Neural cell (in vitro differentiated cells): Measurements from ENCODE around the gene LMOD1. TPM values are rescaled to one million over a fixed set of nuclear protein-coding genes. Genes with fewer than 3 reads are reported as not detected.

ENCODE experiments used
- H2AFZ ChIP-seq: fragments of 200-600, 300-800 bp; sonication (generic), shearing (Covaris generic); 2 replicates; pipeline ENCODE4 v1.6.0; 2014; ENCODE audit warnings: low read depth, mild to moderate bottlenecking, antibody characterized with exemption, low read length, moderate library complexity
- H3F3A ChIP-seq: fragments of 200-600 bp; shearing (Covaris generic); 2 replicates; pipeline ENCODE4 v1.6.1; 2016; ENCODE audit warnings: mild to moderate bottlenecking, moderate library complexity, mixed read lengths, antibody characterized with exemption, low read length; ENCODE audit not compliant: insufficient read depth, poor library complexity, severe bottlenecking
- H3K27ac ChIP-seq: fragments of 200-600, 300-800 bp; sonication (generic), shearing (Covaris generic); 2 replicates; pipeline ENCODE4 v1.5.1; 2014; ENCODE audit warnings: mild to moderate bottlenecking, low read length, moderate library complexity
- H3K27me3 ChIP-seq: fragments of 300-800, 200-600 bp; sonication (generic), shearing (Covaris generic); 2 replicates; pipeline ENCODE4 v1.6.0; 2014; ENCODE audit warnings: mild to moderate bottlenecking, low read depth, low read length, moderate library complexity; ENCODE audit not compliant: insufficient read depth
- H3K36me3 ChIP-seq: fragments of 300-800, 200-600 bp; sonication (generic), shearing (Covaris generic); 2 replicates; pipeline ENCODE4 v1.5.1; 2014; ENCODE audit warnings: mild to moderate bottlenecking, antibody characterized with exemption, low read length, moderate library complexity; ENCODE audit not compliant: insufficient read depth
- H3K4me2 ChIP-seq: fragments of 300-800, 200-600 bp; sonication (generic), shearing (Covaris generic); 2 replicates; pipeline ENCODE4 v1.6.0; 2014; ENCODE audit warnings: mild to moderate bottlenecking, low read length
- H3K4me3 ChIP-seq: fragments of 300-800, 200-600 bp; sonication (generic), shearing (Covaris generic); 2 replicates; pipeline ENCODE4 v1.5.1; 2014; ENCODE audit warnings: mild to moderate bottlenecking, low read length, moderate library complexity
- H3K79me2 ChIP-seq: fragments of 200-600 bp; shearing (Covaris generic); replicated peaks from 2 replicates; pipeline ENCODE4 v1.6.0; 2014; ENCODE audit warnings: mild to moderate bottlenecking, low read length, moderate library complexity; ENCODE audit not compliant: insufficient read depth
- H3K9ac ChIP-seq: fragments of 300-800, 200-600 bp; sonication (generic), shearing (Covaris generic); 2 replicates; pipeline ENCODE4 v1.6.1; 2016; ENCODE audit warnings: mild to moderate bottlenecking, low read length, mixed read lengths
- H3K9me2 ChIP-seq: fragments of 200-600 bp; shearing (Covaris generic); 2 replicates; pipeline ENCODE4 v1.6.1; 2016; ENCODE audit warnings: mild to moderate bottlenecking, low read length, mixed read lengths; ENCODE audit not compliant: insufficient read depth
- H3K9me3 ChIP-seq: fragments of 200-600, 300-800 bp; sonication (generic), shearing (Covaris generic); 2 replicates; pipeline ENCODE4 v1.6.1; 2016; ENCODE audit warnings: mild to moderate bottlenecking, mixed run types, low read length, moderate library complexity, mixed read lengths
- H4K20me1 ChIP-seq: fragments of 200-600 bp; shearing (Covaris generic); 2 replicates; pipeline ENCODE4 v1.6.1; 2016; ENCODE audit warnings: mild to moderate bottlenecking, mixed run types; ENCODE audit not compliant: insufficient read depth
- EP300 ChIP-seq: fragments of 450-650 bp; conservative IDR thresholded peaks from 2 replicates; pipeline ENCODE4 v1.6.1; 2014; ENCODE audit warnings: antibody characterized with exemption, mild to moderate bottlenecking, moderate library complexity; ENCODE audit not compliant: poor library complexity, severe bottlenecking
- EZH2 ChIP-seq: fragments of 200-600, 300-800 bp; shearing (Covaris generic), sonication (generic); IDR thresholded peaks from 2 replicates; pipeline ENCODE4 v1.6.1; 2014; ENCODE audit warnings: antibody characterized with exemption, low read length, borderline replicate concordance, mild to moderate bottlenecking; ENCODE audit not compliant: insufficient read depth, poor library complexity, severe bottlenecking
- MXI1 ChIP-seq: fragments of 450-650 bp; conservative IDR thresholded peaks from 2 replicates; pipeline ENCODE4 v1.6.1; 2014; ENCODE audit warnings: antibody characterized with exemption, mild to moderate bottlenecking; ENCODE audit not compliant: poor library complexity, severe bottlenecking
- POLR2AphosphoS5 ChIP-seq: IDR thresholded peaks from 2 replicates; pipeline ENCODE4 v1.6.1; 2012
- RAD21 ChIP-seq: fragments of 450-650 bp; conservative IDR thresholded peaks from 2 replicates; pipeline ENCODE4 v1.6.1; 2014; ENCODE audit warnings: antibody characterized with exemption, mild to moderate bottlenecking, moderate library complexity
- SMC3 ChIP-seq: fragments of 450-650 bp; conservative IDR thresholded peaks from 2 replicates; pipeline ENCODE4 v1.6.1; 2014; ENCODE audit warnings: antibody characterized with exemption, mild to moderate bottlenecking, moderate library complexity; ENCODE audit not compliant: poor library complexity
- TAF1 ChIP-seq: IDR thresholded peaks from 2 replicates; pipeline ENCODE4 v1.6.1; 2012; ENCODE audit warnings: low read depth
- polyA plus RNA-seq: library from polyadenylated mRNA; depleted of rRNA; stranded (reverse); fragments of >200 nt; gene quantifications from 2 replicates; pipeline ENCODE4 v1.2.3, GENCODE V29; 2014
- TF ChIP-seq, protein P1 (sequence below): IDR thresholded peaks from 2 replicates; pipeline ENCODE4 v1.6.1; 2012; ENCODE audit warnings: borderline replicate concordance
- TF ChIP-seq, protein P2 (sequence below): fragments of 450-650 bp; IDR thresholded peaks from 2 replicates; pipeline ENCODE4 v1.5.1; 2014; ENCODE audit warnings: antibody characterized with exemption, mild to moderate bottlenecking, moderate library complexity; ENCODE audit not compliant: poor library complexity, severe bottlenecking

LMOD1 gene
- polyA plus RNA-seq, 1 donor from 2014 or later, result not detected

DNA sequence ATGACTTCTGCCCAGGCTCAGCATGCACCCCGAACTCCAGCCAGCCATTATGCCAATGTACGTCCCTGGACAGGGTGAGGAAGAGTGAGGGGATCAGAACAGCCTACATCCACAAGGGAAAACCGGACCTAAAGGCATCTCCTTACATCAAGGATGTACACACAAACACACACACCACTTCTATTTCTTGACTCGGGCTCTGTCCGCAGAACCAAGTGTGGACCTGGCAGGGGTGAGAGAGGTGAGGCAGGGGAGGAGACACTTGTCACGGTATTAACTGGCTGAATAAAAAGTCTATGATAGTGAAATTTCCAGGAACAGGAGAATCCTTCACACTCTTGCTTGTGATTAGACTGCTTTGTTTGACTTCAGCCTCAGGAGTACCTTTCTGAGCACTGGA lies 2.3 kb downstream of the LMOD1 start:
- Histone ChIP-seq H3K27ac (no peak overlapping the region), H3K9me3 (no peaks in the 10 kb centered on the region), H2AFZ (no peak overlapping the region), H3K27me3 (peaks cover 32% of the 10 kb centered on the region), H3K36me3 (no peaks in the 10 kb centered on the region), H4K20me1 (no peaks in the 10 kb centered on the region), H3K9ac (no peak overlapping the region), H3F3A (no peaks in the 10 kb centered on the region), H3K79me2 (no peaks in the 10 kb centered on the region), H3K4me2 (no peak overlapping the region), H3K4me3 (no peak overlapping the region), H3K9me2 (no peaks in the 10 kb centered on the region)
- TF ChIP-seq RAD21 (no peak), TAF1 (no peak), POLR2AphosphoS5 (no peak), SMC3 (no peak), MXI1 (no peak), EP300 (no peak), EZH2 (no peak)
- TF ChIP-seq, protein P1, sequence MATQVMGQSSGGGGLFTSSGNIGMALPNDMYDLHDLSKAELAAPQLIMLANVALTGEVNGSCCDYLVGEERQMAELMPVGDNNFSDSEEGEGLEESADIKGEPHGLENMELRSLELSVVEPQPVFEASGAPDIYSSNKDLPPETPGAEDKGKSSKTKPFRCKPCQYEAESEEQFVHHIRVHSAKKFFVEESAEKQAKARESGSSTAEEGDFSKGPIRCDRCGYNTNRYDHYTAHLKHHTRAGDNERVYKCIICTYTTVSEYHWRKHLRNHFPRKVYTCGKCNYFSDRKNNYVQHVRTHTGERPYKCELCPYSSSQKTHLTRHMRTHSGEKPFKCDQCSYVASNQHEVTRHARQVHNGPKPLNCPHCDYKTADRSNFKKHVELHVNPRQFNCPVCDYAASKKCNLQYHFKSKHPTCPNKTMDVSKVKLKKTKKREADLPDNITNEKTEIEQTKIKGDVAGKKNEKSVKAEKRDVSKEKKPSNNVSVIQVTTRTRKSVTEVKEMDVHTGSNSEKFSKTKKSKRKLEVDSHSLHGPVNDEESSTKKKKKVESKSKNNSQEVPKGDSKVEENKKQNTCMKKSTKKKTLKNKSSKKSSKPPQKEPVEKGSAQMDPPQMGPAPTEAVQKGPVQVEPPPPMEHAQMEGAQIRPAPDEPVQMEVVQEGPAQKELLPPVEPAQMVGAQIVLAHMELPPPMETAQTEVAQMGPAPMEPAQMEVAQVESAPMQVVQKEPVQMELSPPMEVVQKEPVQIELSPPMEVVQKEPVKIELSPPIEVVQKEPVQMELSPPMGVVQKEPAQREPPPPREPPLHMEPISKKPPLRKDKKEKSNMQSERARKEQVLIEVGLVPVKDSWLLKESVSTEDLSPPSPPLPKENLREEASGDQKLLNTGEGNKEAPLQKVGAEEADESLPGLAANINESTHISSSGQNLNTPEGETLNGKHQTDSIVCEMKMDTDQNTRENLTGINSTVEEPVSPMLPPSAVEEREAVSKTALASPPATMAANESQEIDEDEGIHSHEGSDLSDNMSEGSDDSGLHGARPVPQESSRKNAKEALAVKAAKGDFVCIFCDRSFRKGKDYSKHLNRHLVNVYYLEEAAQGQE, result no peak
- TF ChIP-seq, protein P2, sequence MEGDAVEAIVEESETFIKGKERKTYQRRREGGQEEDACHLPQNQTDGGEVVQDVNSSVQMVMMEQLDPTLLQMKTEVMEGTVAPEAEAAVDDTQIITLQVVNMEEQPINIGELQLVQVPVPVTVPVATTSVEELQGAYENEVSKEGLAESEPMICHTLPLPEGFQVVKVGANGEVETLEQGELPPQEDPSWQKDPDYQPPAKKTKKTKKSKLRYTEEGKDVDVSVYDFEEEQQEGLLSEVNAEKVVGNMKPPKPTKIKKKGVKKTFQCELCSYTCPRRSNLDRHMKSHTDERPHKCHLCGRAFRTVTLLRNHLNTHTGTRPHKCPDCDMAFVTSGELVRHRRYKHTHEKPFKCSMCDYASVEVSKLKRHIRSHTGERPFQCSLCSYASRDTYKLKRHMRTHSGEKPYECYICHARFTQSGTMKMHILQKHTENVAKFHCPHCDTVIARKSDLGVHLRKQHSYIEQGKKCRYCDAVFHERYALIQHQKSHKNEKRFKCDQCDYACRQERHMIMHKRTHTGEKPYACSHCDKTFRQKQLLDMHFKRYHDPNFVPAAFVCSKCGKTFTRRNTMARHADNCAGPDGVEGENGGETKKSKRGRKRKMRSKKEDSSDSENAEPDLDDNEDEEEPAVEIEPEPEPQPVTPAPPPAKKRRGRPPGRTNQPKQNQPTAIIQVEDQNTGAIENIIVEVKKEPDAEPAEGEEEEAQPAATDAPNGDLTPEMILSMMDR, result no peak

DNA sequence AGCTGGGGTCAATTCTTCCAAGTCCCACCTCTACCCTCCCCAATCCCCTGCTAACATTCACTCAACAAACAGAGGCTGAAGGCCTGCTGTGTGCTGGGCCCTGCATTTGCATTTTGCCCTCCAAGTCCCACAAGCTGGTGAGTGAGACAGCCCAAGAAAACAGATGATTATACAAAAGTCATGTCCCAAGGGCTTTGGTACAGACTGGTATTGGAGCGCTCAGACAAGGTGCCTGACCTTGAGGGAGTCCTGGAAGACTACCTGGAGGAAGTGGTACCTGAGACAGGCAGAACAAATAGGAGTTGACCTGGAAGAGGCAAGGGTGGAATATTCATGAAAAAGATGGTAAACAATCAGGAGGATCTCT lies 4.2 kb downstream of the LMOD1 start:
- Histone ChIP-seq H3K27ac (no peak overlapping the region), H3K4me2 (no peak overlapping the region), H3K4me3 (no peak overlapping the region)

More for the DNA sequence above, 4.2 kb downstream of the LMOD1 start:
- Histone ChIP-seq H2AFZ (no peak overlapping the region), H3F3A (no peaks in the 10 kb centered on the region), H3K9me3 (no peaks in the 10 kb centered on the region), H3K79me2 (no peaks in the 10 kb centered on the region), H4K20me1 (no peaks in the 10 kb centered on the region), H3K27me3 (peaks cover 21% of the 10 kb centered on the region), H3K9me2 (no peaks in the 10 kb centered on the region), H3K36me3 (no peaks in the 10 kb centered on the region), H3K9ac (no peak overlapping the region)
- TF ChIP-seq, protein P2, result no peak
- TF ChIP-seq SMC3 (no peak), RAD21 (no peak), EP300 (no peak), EZH2 (no peak), MXI1 (no peak), TAF1 (no peak), POLR2AphosphoS5 (no peak)
- TF ChIP-seq, protein P1, result no peak
